A549 (cell line): ENCODE measurements around the gene PTPN12. TPM values are rescaled to one million over a fixed set of nuclear protein-coding genes. Genes with fewer than 3 reads are reported as not detected.
A peak's percentile ranks its signal among the peaks of the same experiment; 100 is the strongest.
"Not testable (repeated sequence)": the region's sequence is repeated elsewhere in the genome, so short reads cannot be mapped to it uniquely, and the experiment has no call there.

ENCODE experiments used
- ATAC-seq, 2 experiments: fragments of 200-7000 bp in 1 of 2; fragments of >200 bp in 1 of 2; cut with Nextera tagmentation in 1 of 2; cut with Tn5 transposase in 1 of 2; 3 replicates each; pipeline versions ENCODE4 v1.8.0 to v1.9.1; 2018 to 2020; ENCODE audit warnings: mild to moderate bottlenecking in 1 of 2, moderate library complexity in 1 of 2
- CTCF ChIA-PET: fragments of 300-600 bp; sonication (Branson Sonifier 250); formaldehyde crosslinking; extraction: SDS; loops from one replicate; lab custom pipeline; 2021; ENCODE audit warnings: antibody characterized with exemption, inconsistent platforms; lab: Yijun Ruan, JAX
- POLR2A ChIA-PET: fragments of 350-600 bp; formaldehyde crosslinking; extraction: SDS; loops from one replicate; lab custom pipeline; 2021; ENCODE audit warnings: antibody characterized with exemption, inconsistent platforms; lab: Yijun Ruan, JAX
- DNase-seq, 2 experiments: peaks; one replicate each; pipeline versions ENCODE4 v3.0.0 to v3.0.0-alpha.2; 2011 to 2016; ENCODE audit warnings: low read depth in 1 of 2, low spot score in 1 of 2
- FAIRE-seq: peaks from 2 replicates; lab custom pipeline; 2011; peaks lifted over from hg19 to GRCh38; lab: Jason Lieb, UNC
- H3K27ac ChIP-seq, 2 experiments: fragments of >200 bp; sonication (Bioruptor Twin); formaldehyde crosslinking; 3 replicates each; pipeline ENCODE4 v1.5.1; 2016 to 2017
- H3K4me1 ChIP-seq: fragments of >200 bp; sonication (Bioruptor Twin); formaldehyde crosslinking; 3 replicates; pipeline ENCODE4 v1.6.1; 2016
- H3K4me2 ChIP-seq: fragments of >200 bp; sonication (Bioruptor Twin); formaldehyde crosslinking; 3 replicates; pipeline ENCODE4 v1.6.1; 2016
- H3K4me3 ChIP-seq: fragments of >200 bp; sonication (Bioruptor Twin); formaldehyde crosslinking; 3 replicates; pipeline ENCODE4 v1.5.1; 2016
- H3K9me3 ChIP-seq: fragments of >200 bp; sonication (Bioruptor Twin); formaldehyde crosslinking; 3 replicates; pipeline ENCODE4 v1.6.1; 2016
- CEBPB ChIP-seq, 2 experiments: fragments of >200 bp in 1 of 2; sonication (Bioruptor Twin) in 1 of 2; formaldehyde crosslinking in 1 of 2; IDR thresholded peaks; 2 replicates each; pipeline ENCODE4 v1.6.1; 2012 to 2016
- CHD2 ChIP-seq: fragments of 150-350 bp; IDR thresholded peaks from 2 replicates; pipeline ENCODE4 v1.6.1; 2014; ENCODE audit warnings: low read length; ENCODE audit not compliant: partially characterized antibody
- EHMT2 ChIP-seq: fragments of 200-600 bp; sonication (generic); IDR thresholded peaks from 2 replicates; pipeline ENCODE4 v1.6.1; 2016; ENCODE audit warnings: antibody characterized with exemption, low read depth, mild to moderate bottlenecking, moderate library complexity
- EP300 ChIP-seq, 2 experiments: fragments of >200 bp; sonication (Bioruptor Twin); formaldehyde crosslinking; IDR thresholded peaks; 2 replicates in 1 of 2; 3 replicates in 1 of 2; pipeline ENCODE4 v1.6.1; 2016 to 2017
- ESRRA ChIP-seq: fragments of 150-350 bp; IDR thresholded peaks from 2 replicates; pipeline ENCODE4 v1.6.1; 2014; ENCODE audit warnings: mild to moderate bottlenecking, low read length, borderline replicate concordance
- HDAC2 ChIP-seq: fragments of 200-600 bp; sonication (generic); IDR thresholded peaks from 2 replicates; pipeline ENCODE4 v1.6.1; 2016
- HES2 ChIP-seq: fragments of >200 bp; sonication (Bioruptor Twin); formaldehyde crosslinking; IDR thresholded peaks from 2 replicates; pipeline ENCODE4 v1.6.1; 2016
- HEYL ChIP-seq: fragments of 250-450 bp; sonication (Bioruptor Pico); IDR thresholded peaks from 2 replicates; pipeline ENCODE4 v1.8.0; 2021; ENCODE audit warnings: mild to moderate bottlenecking, moderate library complexity
- HOXA7 ChIP-seq: fragments of 250-450 bp; sonication (Bioruptor Pico); IDR thresholded peaks from 2 replicates; pipeline ENCODE4 v1.5.0; 2020; ENCODE audit warnings: mild to moderate bottlenecking, moderate library complexity
- JUN ChIP-seq, 2 experiments: fragments of >200 bp; sonication (Bioruptor Twin); formaldehyde crosslinking; IDR thresholded peaks; 2 replicates in 1 of 2; 3 replicates in 1 of 2; pipeline ENCODE4 v1.6.1; 2016 to 2017
- MAFK ChIP-seq: fragments of 450-650 bp; IDR thresholded peaks from 2 replicates; pipeline ENCODE4 v1.6.1; 2014; ENCODE audit not compliant: partially characterized antibody
- MAX ChIP-seq: IDR thresholded peaks from 2 replicates; pipeline ENCODE4 v1.6.1; 2012
- MAZ ChIP-seq: fragments of 150-350 bp; IDR thresholded peaks from 2 replicates; pipeline ENCODE4 v1.6.1; 2014; ENCODE audit warnings: antibody characterized with exemption, low read depth, low read length, borderline replicate concordance
- NR3C1 ChIP-seq: fragments of >200 bp; sonication (Bioruptor Twin); formaldehyde crosslinking; IDR thresholded peaks from 3 replicates; pipeline ENCODE4 v1.6.1; 2017
- PBX3 ChIP-seq: IDR thresholded peaks from 2 replicates; pipeline ENCODE4 v1.6.1; 2012
- POLR2A ChIP-seq: IDR thresholded peaks from 2 replicates; pipeline ENCODE4 v1.6.1; 2012; ENCODE audit warnings: mild to moderate bottlenecking, low read length
- RAD21 ChIP-seq, 2 experiments: fragments of >200 bp in 1 of 2; sonication (Bioruptor Twin) in 1 of 2; formaldehyde crosslinking in 1 of 2; IDR thresholded peaks in 1 of 2; conservative IDR thresholded peaks in 1 of 2; 2 replicates in 1 of 2; 3 replicates in 1 of 2; pipeline ENCODE4 v1.6.1; 2012 to 2018; ENCODE audit warnings: inconsistent platforms in 1 of 2
- RCOR1 ChIP-seq: fragments of 150-350 bp; IDR thresholded peaks from 2 replicates; pipeline ENCODE4 v1.6.1; 2014; ENCODE audit warnings: antibody characterized with exemption, low read length, low read depth
- RNF2 ChIP-seq: fragments of 200-600 bp; sonication (generic); IDR thresholded peaks from 2 replicates; pipeline ENCODE4 v1.6.1; 2016; ENCODE audit warnings: low read depth, mild to moderate bottlenecking, antibody characterized with exemption, moderate library complexity, borderline replicate concordance
- SMC3 ChIP-seq: fragments of >200 bp; sonication (Bioruptor Twin); formaldehyde crosslinking; IDR thresholded peaks from 3 replicates; pipeline ENCODE4 v1.6.1; 2018; ENCODE audit warnings: inconsistent platforms
- TP53 ChIP-seq: fragments of 250-450 bp; sonication (Bioruptor Pico); IDR thresholded peaks from 2 replicates; pipeline ENCODE4 v1.5.0; 2021; ENCODE audit warnings: mild to moderate bottlenecking, moderate library complexity
- ZC3H11A ChIP-seq: fragments of 450-650 bp; IDR thresholded peaks from 2 replicates; pipeline ENCODE4 v1.6.1; 2014; ENCODE audit warnings: antibody characterized with exemption, mild to moderate bottlenecking
- ZNF302 ChIP-seq: fragments of 250-450 bp; sonication (Bioruptor Pico); IDR thresholded peaks from 2 replicates; pipeline ENCODE4 v1.9.0; 2021; ENCODE audit warnings: inconsistent platforms, mild to moderate bottlenecking, moderate library complexity
- WGBS: methylation state at CpG from one replicate; pipeline ENCODE4 v1.1.6; 2017; ENCODE audit errors: missing lambda C conversion rate; 5-methylcytosine and 5-hydroxymethylcytosine counted together
- polyA plus RNA-seq, 4 experiments: library from polyadenylated mRNA; depleted of rRNA in 3 of 4; stranded (reverse); fragments of >200 nt; fragmentation: RNase III in 1 of 4; extraction: RNeasy Plus Mini Kit Qiagen cat#74134 plus additional on column Dnase treatment in 1 of 4; gene quantifications; 2 replicates in 3 of 4; 3 replicates in 1 of 4; pipeline ENCODE4 v1.2.3, GENCODE V29; 2011 to 2017
- TF ChIP-seq, protein P1 (sequence below): fragments of >200 bp; sonication (Bioruptor Twin); formaldehyde crosslinking; IDR thresholded peaks from 3 replicates; pipeline ENCODE4 v1.5.1; 2016

The PTPN12 gene
- polyA plus RNA-seq, 2 of the 4 experiments (the other 2 are of a cell fraction), result 76.3 to 105 TPM

DNA sequence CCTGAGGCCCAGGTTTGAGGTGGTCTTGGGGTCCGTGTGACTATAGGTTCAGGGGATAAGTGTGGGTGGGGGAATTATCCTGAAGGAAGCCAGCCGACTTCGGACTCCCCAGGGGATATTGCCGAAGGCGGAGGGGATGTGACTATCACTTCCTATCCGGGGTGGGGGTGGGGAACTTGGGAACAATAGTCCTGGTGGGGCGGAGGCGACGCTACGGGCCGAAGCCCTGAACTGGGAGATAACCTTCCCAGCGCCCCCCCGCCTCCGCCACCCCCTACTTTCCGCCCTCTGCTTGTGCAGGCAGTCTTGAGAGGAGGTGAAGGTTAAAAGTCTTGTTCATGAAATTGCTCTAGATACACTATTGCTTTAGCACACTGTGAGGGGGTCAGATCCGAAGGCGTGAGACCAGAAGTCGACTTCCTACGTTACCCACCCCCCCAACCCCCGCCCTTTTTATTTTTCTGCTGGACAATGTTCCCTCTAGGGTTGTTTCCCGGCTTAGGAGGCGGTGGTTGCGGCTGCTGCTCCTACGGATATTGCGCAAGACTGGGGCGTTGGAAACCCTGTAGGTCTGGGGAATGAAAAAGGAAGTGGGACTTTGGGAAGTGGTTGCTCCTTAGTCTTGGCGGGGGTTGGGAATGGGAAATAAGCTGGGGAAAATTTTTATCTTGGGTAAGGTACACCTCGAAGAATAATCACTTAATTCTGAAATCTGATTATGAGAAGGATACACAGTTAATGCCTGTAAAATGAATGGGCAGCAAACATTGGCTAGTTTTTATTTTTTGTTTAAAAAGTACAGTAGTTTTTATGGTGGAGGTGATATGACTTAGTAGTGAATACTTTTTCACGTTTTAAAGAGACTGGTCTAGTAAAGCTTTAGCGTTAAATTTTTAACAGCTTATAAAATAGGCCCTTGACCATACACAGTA is 1.5 kb downstream of the PTPN12 start (continued):
- TF ChIP-seq RAD21 (conservative IDR thresholded peaks at IDR 0.05 in 1 of 2, IDR thresholded peaks at IDR 0.05 in 1 of 2), result peak in 1 of 2 experiments; percentile 52; a peak in 4 of 5 replicates
- no peak for TF ChIP-seq HDAC2
- TF ChIP-seq EP300 (IDR thresholded peaks at IDR 0.05), result peak; percentile 38 to 56; a peak in 2 of 5 replicates
- TF ChIP-seq TP53, result 0 out of 2 replicates have a peak, but pooled peaks have one; percentile 14
- no peak for TF ChIP-seq NR3C1
- TF ChIP-seq SMC3, result peak; percentile 47; the same call in 2 of the 3 replicates
- peak; percentile 21; the same call in 1 of the 2 replicates for TF ChIP-seq POLR2A
- TF ChIP-seq CHD2, result peak; percentile 10
- TF ChIP-seq ZC3H11A, result no peak
- peak; percentile 78 to 92 for TF ChIP-seq JUN (IDR thresholded peaks at IDR 0.05)

DNA sequence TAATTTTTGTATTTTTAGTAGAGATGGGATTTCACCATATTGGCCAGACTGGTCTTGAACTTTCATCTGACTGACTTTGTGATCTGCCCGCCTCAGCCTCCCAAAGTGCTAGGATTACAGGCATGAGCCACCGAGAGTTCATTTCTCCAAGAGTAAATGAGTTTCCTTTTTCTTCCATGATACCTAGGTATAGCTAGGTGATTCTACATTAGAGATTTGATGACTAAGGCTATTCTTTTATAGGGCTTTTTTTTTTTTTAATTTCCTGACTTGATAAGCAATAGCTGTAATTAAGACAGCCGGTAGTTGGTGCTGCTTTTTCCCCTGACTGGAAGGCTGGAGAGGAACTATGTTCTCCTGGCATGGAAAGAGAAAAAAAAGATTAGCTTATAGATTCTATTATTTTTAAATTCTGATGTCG is 3.3 kb downstream of the PTPN12 start:
- TF ChIP-seq, protein P1, sequence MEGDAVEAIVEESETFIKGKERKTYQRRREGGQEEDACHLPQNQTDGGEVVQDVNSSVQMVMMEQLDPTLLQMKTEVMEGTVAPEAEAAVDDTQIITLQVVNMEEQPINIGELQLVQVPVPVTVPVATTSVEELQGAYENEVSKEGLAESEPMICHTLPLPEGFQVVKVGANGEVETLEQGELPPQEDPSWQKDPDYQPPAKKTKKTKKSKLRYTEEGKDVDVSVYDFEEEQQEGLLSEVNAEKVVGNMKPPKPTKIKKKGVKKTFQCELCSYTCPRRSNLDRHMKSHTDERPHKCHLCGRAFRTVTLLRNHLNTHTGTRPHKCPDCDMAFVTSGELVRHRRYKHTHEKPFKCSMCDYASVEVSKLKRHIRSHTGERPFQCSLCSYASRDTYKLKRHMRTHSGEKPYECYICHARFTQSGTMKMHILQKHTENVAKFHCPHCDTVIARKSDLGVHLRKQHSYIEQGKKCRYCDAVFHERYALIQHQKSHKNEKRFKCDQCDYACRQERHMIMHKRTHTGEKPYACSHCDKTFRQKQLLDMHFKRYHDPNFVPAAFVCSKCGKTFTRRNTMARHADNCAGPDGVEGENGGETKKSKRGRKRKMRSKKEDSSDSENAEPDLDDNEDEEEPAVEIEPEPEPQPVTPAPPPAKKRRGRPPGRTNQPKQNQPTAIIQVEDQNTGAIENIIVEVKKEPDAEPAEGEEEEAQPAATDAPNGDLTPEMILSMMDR, result no peak
- TF ChIP-seq MAFK, result peak; percentile 80
- TF ChIP-seq SMC3, result no peak
- Histone ChIP-seq H3K4me3 (peak overlapping the region; percentile 96), H3K9me3 (no peaks in the 10 kb centered on the region), H3K4me1 (peaks cover 57% of the 10 kb centered on the region), H3K27ac (peak overlapping the region; percentile 100), H3K4me2 (peak overlapping the region; percentile 89)
- no peak for ATAC-seq
- CTCF ChIA-PET, result interaction anchor here (0.6 to 2.6 kb wide), 5 partner anchors 17 to 1322 kb away, joined by 3 to 11 read pairs (median 3); no protein-coding TSS in a partner anchor
- 53% methylated on average over 4 of the region's 4 CpGs for WGBS
- no peak for DNase-seq
- POLR2A ChIA-PET, result interaction anchor here (1.2 kb wide), 3 partner anchors 9 to 101 kb away, joined by 3 to 4 read pairs (median 3); no protein-coding TSS in a partner anchor
- FAIRE-seq, result no peak

DNA sequence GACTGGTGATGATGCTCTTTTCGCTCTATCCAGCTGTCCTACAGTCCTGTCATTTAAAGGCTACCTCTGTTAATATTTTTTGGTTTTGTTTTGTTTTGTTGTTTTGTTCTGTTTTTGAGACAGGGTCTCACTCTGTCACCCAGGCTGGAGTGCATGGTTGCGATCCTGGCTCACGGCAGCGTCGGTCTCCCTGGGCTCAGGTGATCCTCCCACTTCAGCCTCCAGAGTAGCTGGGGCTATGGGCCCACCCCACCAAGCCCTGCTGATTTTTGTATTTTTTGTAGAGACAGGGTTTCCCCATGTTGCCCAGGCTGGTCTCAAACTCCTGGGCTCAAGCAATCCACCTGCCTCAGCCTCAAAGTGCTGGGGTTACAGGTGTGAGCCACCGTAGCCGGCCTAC is 3.9 kb downstream of the PTPN12 start:
- peak overlapping the region; percentile 96; the same call in 2 of the 3 replicates for H3K4me3 ChIP-seq
- 93% methylated on average over 7 of the region's 7 CpGs for WGBS

GRCh38 chr7:77542409-77542808 is 5.3 kb downstream of the PTPN12 start:
- Histone ChIP-seq H3K4me3 (no peak overlapping the region), H3K9me3 (no peaks in the 10 kb centered on the region), H3K4me2 (peak overlapping the region; percentile 89), H3K4me1 (peaks cover 62% of the 10 kb centered on the region), H3K27ac (peak overlapping the region in 1 of 2 experiments; percentile 26; a peak in 1 of 6 replicates)
- DNase-seq, result no peak
- ChIA-PET CTCF (interaction anchor here (0.8 to 1.2 kb wide), 2 partner anchors 23 to 71 kb away, joined by 3 read pairs; no protein-coding TSS in a partner anchor), POLR2A (interaction anchor here (0.5 to 1.2 kb wide), 2 partner anchors 114 to 208 kb away, joined by 3 to 7 read pairs; no protein-coding TSS in a partner anchor)
- 55% methylated on average over 1 of the region's 1 CpG for WGBS
- no peak for FAIRE-seq
- ATAC-seq, result no peak
- no peak for TF ChIP-seq EP300 (IDR thresholded peaks at IDR 0.05)
- TF ChIP-seq HEYL (CRISPR knock-in tag), result no peak
- no peak for TF ChIP-seq PBX3
- no peak for TF ChIP-seq ESRRA
- TF ChIP-seq MAX, result no peak
- TF ChIP-seq, protein P1, result no peak
- TF ChIP-seq HOXA7, result no peak
- no peak for TF ChIP-seq EHMT2
- TF ChIP-seq RCOR1, result no peak
- no peak for TF ChIP-seq ZNF302 (CRISPR knock-in tag)
- no peak for TF ChIP-seq HES2
- no peak for TF ChIP-seq CEBPB (IDR thresholded peaks at IDR 0.05)
- no peak for TF ChIP-seq RNF2
- TF ChIP-seq SMC3, result no peak
- no peak for TF ChIP-seq MAZ

More for the DNA sequence above, 3.9 kb downstream of the PTPN12 start:
- CTCF ChIA-PET, result interaction anchor here (0.6 to 2.6 kb wide), 3 partner anchors 17 to 117 kb away, joined by 3 to 11 read pairs (median 3); no protein-coding TSS in a partner anchor
- POLR2A ChIA-PET, result interaction anchor here (1.2 kb wide), 1 partner anchor 61 kb away, joined by 4 read pairs; no protein-coding TSS in a partner anchor
- H3K27ac ChIP-seq, result peak overlapping the region; percentile 100; a peak in 4 of 6 replicates
- H3K4me1 ChIP-seq, result peaks cover 57% of the 10 kb centered on the region
- peak overlapping the region; percentile 89 for H3K4me2 ChIP-seq
- FAIRE-seq, ATAC-seq, DNase-seq, H3K9me3 ChIP-seq: not testable (repeated sequence)
